Fibroblast of skin of right biceps (primary cell): ENCODE measurements around the gene MKNK1.
A peak's percentile ranks its signal among the peaks of the same experiment; 100 is the strongest.

Experiments used
- DNase-seq: peaks from one replicate; pipeline ENCODE4 v3.0.0-alpha.2; 2013

Gene MKNK1

DNA sequence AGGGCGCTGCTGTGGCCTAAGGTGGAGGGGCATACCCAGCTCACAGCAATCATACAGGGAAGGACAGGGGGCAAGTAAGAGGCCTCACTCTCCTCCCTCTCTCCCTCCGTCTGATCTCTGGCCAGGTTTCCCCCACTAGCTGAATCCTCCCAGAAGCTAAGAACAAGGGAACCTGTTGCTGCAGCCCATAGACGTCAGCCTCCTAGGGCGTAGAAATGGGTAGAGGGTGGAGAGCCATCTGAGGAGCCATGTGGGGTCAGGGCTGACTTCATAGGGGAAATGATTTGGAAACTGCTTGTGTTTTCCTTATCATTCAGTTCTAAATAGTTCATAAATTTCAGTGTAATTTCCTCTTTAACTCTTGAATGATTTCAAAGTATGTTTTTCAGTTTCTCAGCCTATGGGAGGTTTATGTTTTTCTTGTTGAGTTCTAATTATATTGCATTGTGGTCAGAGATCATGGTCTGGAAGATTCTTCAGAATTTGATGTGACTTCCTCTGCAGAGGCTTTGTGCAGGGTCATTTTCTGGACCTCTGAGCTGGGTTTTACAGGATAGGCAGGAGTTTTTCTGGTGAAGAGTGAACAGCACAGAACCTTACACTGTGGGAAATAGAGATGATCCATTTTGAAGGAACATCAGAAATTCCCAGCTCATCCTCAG lies 14.8 kb upstream of the MKNK1 start:
- no peak for DNase-seq

DNA sequence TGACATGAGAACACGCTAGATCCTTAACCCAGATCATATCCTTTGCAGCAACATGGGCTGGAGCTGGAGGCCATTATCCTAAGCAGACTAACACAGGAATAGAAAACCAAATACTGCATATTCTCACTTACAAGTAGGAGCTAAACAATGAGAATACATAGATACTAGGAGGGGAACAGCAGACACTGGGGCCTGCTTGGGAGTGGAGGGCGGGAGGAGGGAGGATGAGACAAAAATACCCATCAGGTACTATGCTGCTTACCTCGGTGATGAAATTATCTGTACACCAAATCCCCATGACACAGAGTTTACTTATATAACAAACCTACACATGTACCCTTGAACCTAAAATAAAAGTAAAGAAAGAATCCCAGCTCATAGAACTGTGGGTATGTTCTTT lies 13.8 kb upstream of the MKNK1 start:
- DNase-seq: no peak

- DNase-seq: no peak
Observed at GRCh38 chr1:46617108-46617800, 13.2 kb upstream of the MKNK1 start.

- peak; percentile 74 for DNase-seq
Observed at GRCh38 chr1:46616277-46617107, 12.4 kb upstream of the MKNK1 start, which contains the start of gene MOB3C. TSS of gene MOB3C (minus strand) at chr1:46616811. CDS start at chr1:46613321, 3,490 bp downstream.

- DNase-seq: no peak
Observed at GRCh38 chr1:46615735-46616134, 11.7 kb upstream of the MKNK1 start.

GRCh38 chr1:46615088-46615487 lies 11.0 kb upstream of the MKNK1 start:
- no peak for DNase-seq

DNA sequence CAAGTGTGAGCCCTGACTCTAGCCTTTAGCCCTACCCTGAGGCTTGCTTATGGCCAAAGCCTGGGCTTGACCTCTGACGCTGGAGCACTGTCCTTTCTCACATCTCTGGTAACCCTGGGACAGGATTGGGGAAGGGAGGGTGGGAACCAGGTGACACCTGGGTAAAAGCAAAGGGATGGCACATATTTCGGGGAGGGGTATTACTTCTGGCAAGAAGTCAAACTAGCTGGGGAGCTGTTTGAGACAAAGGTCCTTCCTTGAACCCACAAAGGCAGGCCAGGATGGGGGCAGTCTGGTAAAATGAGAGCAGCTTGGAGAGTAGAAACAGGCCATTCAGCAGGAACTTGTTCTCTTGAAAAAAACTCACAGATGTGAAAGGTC lies 10.5 kb upstream of the MKNK1 start:
- DNase-seq: no peak

DNA sequence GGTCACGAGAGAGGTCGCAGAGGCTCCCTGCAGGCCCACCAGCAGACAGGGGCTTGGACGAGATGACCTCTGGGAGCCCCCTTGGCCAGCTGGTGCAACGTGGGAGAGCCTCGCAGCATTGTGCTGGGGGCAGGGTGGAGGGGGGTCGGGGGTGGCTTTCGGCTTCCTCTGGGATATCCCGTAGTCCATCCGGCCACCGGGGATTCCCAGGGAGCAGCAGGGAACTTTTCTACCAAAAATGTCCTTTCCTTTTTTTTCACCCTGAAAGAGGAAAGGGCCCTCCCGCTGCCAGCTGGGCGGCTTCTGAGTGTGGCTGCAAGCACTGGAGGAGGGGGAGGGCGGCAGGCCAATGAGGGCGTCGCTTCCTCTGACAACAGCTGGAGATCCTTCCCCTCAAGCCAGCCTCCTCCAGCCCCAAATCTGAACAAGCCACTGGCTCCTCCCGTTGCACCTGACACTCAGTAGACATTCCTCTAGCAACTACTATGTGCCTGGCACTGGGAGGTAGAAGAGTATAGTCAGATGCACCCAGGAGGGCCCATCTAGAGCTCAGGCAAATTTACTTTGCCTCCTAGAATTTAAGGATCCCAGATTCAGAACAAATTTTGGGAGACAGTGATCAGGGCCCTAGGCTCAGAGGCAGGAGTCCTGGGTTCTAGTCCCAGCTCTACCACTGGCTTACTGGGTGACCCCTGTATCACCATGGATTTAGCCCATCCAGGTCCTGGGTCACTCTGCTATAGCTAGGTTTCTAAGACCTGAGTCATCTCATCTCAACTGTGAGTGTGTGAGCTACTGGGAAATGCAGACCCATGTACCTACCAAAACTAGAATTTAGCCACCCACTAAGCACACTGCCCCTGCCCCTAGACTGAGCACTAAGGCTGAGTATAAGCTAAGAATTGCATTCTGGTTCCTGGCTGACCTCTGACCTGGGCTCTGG lies 9.9 kb upstream of the MKNK1 start:
- DNase-seq: peak; percentile 48

DNA sequence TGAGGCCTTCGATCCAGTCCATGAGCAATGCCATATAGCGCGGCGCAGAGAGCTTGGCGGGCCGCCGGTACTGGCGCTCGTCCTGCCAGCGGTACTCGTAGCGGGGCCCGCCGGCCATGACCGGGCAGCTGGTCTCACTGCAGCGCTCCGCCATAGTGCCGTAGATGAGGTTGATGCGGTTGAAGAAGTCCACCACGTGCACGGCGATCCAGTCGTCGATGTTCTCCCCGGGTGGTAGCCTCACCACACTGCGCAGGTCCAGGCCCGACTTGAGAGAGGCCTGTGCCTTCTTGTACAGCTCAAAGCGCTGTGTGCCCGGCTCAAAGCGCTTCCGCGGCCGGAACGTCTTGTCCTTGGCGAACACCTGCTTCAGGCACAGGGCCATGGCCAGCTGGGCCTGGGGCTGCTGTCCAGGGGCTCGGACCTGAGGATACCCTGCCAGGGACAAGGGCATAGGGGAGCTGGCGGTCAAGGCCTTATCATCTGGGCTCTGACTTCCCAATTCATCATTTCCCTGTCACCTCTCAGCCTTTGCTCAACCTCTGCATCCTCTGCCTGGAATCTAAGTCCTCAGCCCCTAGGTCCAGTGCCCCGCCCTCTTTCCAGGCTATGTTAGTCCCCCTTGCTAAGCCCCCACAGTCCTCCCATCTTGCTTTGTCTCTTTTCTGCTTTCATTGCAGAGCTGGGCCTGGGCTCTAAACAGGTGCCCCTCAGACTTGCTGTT lies 9.0 kb upstream of the MKNK1 start:
- no peak for DNase-seq

DNA sequence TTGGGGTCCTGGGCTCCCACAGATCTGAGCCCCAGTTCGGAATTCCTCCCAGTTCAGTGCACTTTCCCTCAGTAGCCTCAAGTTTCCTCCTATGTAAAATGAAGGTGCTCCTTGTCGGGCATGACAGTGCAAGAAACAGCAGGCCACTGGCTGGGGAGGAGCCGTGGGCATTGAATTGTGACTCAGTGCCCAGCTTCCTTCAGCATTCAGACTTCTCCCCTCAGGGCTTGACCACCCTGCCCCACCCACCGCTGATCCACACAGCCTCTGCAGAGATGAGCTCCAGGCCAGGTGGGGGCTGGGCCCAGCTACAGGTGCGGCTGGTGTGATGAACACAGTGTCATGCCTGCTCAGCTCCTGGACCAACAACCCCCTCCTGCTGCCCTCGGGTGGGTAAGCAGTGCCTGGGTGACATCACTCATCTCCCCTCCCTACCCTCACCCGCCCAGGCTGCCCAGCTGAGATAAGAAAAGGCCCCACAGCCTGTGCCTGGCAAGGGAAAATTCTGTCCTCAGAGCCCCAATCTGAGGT lies 7.7 kb upstream of the MKNK1 start:
- no peak for DNase-seq

DNA sequence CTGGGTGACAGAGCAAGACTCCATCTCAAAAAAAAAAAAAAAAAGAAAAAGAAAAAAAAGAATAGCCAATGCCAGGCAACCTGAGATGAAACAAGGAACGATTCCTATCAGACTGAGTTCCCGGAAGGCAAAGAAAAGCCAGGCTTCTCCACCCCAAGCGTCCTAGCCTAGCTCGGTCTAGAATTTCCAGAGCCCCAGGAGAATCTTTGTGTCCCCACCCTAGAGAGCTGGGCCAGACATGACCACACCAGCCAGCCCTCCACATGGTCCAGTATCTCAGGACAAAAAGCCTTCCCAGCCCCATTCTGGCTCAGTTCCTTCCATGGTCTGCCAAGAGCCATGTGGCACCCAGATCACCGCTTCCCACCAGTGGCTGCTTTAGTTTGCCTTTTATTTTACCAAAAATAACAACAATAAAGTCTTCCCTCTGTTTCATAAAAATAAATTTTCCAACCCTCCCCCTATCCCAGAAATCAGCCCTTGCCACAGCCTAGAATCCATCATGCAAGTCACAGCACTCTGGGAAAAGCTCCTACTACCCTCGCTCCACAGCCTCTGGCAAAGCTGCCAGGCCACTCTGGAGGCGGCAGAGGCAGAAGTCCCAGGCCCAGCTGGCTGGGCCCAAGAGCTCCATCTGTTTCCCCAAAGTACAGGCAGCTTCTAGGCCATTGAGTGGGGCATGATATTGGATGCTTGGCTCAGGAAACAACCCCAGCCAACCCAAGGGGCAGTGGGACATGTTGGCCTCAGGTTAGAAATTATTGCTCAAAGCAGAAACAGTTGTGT lies 3.5 kb upstream of the MKNK1 start:
- no peak for DNase-seq

- peak; percentile 29 for DNase-seq
Observed at GRCh38 chr1:46606255-46606965, 2.3 kb upstream of the MKNK1 start.

GRCh38 chr1:46605232-46605631 lies 1.2 kb upstream of the MKNK1 start:
- no peak for DNase-seq

DNA sequence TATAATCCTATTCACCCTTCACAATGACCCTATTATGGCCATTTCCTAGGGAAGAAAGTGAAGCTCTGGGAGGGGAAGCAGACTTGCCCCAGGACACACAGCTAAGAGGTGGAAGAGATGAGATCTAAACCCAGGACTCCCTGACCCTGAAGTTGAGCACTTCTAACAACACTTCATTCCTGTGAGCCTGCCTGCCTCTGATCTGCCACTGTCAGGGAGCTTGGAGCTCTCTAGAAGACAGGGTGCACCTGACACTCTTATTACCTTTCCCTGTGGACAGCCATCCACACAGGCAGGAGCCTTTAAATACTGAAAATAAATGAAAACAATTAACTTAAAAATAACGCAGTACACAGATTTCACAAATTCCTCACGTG lies 599 bp downstream of the MKNK1 start:
- DNase-seq: no peak

- DNase-seq: no peak
Observed at GRCh38 chr1:46601257-46602007, 2.6 kb downstream of the MKNK1 start.

DNA sequence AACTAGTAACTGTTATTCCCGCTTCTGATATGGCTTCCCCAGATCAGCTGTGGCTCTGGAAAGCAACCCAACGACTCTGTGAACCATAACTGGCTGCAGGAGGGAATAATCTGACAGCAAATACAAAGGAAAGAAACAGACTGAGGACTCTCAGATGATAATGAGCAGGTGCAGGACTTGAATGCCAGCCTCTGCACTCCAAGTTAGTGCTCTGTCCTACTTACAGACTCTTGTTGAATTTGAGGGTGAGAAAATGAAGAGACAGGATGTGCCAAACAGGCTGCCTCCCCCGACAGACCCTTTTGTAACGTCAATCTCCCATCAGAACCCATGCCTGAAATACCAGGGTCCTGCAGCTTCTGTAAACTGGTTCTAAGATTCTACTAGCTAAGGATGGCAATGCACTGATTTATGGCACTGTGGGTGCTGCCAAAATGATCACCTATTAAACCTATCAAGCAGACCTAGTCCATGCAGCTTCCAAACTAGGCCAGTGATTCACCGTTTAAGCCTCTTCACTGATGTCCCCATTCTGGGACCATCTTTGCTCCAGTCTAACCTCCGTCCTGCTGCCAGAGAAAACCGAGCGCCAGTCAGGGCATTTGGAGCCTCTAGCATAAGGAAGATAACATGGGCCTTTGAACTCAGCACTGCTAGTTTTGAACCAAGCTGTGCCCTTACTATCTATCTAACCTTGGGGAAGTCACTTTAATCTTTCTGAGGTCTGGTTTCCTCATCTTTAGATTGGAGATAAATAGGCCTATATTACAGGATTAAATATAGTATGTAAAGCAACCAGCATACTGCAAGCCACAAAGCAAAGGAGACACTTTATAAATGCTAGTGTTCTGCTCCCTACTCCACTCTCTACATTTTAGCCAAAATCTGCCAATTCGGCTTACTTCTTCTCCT lies 4.8 kb downstream of the MKNK1 start:
- DNase-seq: no peak

DNA sequence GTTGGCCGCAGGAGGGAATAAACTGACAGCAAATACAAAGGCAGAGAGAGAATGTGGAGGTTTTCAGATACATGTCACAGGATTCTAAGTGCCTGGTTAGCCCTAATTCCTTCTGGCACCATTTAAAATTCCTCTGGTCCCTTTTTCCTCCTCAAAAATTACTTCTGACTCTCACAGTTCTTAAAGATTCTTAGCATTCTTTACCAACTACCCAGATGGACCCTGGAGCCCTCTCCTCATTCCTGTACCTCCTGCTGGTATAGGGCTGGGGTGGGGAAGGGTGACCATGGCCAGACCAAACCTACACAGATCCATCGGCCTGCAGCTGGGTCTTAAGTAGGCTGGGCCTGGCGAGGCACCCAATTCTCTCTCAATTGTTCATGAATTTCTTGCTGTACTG lies 7.2 kb downstream of the MKNK1 start:
- no peak for DNase-seq

DNA sequence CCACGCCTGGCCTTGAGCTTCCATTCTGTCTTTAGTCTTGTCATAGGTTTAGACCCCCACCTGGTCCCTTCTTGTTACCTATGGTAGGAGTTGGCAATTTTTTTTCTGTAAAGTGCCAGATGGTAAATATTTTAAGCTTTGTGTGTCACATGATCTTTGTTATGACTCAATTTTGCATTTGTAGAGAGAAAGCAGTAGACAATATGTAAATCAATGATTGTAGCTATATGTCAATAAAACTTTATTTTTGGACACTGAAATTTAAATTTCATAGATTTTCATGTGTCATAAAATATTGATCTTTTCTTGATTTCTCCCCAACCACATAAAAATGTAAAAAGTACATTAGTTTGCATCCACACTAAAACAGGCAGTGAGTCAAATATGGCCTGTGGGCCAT lies 8.0 kb downstream of the MKNK1 start:
- no peak for DNase-seq
